Bronchial epithelial cell (primary cell): ENCODE measurements around the gene PDGFC. TPM values are rescaled to one million over a fixed set of nuclear protein-coding genes. Genes with fewer than 3 reads are reported as not detected.

ENCODE experiments used
- DNase-seq: peaks from one replicate; pipeline ENCODE4 v3.0.0-alpha.2; 2010; ENCODE audit warnings: low read depth
- FAIRE-seq: peaks from 2 replicates; lab custom pipeline; 2011; peaks lifted over from hg19 to GRCh38; lab: Jason Lieb, UNC
- H3K27me3 ChIP-seq: 2 replicates; pipeline ENCODE4 v1.5.1; 2011; ENCODE audit warnings: low read length; ENCODE audit not compliant: control insufficient read depth, insufficient read depth
- H3K36me3 ChIP-seq: 2 replicates; pipeline ENCODE4 v1.5.1; 2011; ENCODE audit warnings: low read length; ENCODE audit not compliant: control insufficient read depth, insufficient read depth
- H3K4me3 ChIP-seq: 2 replicates; pipeline ENCODE4 v1.5.1; 2011; ENCODE audit warnings: mild to moderate bottlenecking, low read depth, low read length, control low read depth
- total RNA-seq: library from RNA; depleted of rRNA; stranded (reverse); fragments of >200 nt; gene quantifications from 2 replicates; pipeline ENCODE4 v1.2.1, GENCODE V29; 2014
- TF ChIP-seq, protein P1 (sequence below): IDR thresholded peaks from 2 replicates; pipeline ENCODE4 v1.5.1; 2011; ENCODE audit warnings: mild to moderate bottlenecking, moderate library complexity, low read length, control low read depth, inconsistent platforms; ENCODE audit not compliant: insufficient read depth, severe bottlenecking

The PDGFC gene
- total RNA-seq, 1 donor from 2014 or later, result 38.7 TPM

DNA sequence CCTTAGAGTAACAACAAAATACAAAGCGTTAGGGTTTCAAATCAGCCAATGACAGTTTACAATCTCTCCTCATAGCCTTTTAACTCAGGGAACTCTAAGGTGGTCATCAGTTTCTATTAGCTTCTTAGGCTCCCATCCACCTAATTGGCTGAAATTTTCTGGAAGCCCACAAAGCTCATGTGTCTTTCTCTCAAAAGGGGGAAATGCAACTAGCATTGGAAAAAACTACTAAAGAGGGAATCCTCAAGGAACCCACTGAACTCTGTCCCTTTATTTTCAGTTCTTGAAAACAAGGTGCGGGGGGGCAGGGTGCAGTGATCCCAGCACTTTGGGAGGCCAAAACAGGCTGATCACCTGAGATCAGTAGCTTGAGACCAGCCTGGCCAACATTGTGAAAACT, 56.4 kb downstream of the PDGFC start:
- TF ChIP-seq, protein P1, sequence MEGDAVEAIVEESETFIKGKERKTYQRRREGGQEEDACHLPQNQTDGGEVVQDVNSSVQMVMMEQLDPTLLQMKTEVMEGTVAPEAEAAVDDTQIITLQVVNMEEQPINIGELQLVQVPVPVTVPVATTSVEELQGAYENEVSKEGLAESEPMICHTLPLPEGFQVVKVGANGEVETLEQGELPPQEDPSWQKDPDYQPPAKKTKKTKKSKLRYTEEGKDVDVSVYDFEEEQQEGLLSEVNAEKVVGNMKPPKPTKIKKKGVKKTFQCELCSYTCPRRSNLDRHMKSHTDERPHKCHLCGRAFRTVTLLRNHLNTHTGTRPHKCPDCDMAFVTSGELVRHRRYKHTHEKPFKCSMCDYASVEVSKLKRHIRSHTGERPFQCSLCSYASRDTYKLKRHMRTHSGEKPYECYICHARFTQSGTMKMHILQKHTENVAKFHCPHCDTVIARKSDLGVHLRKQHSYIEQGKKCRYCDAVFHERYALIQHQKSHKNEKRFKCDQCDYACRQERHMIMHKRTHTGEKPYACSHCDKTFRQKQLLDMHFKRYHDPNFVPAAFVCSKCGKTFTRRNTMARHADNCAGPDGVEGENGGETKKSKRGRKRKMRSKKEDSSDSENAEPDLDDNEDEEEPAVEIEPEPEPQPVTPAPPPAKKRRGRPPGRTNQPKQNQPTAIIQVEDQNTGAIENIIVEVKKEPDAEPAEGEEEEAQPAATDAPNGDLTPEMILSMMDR, result no peak
- Histone ChIP-seq H3K36me3 (no peaks in the 10 kb centered on the region), H3K27me3 (no peaks in the 10 kb centered on the region), H3K4me3 (no peak overlapping the region)
- no peak for DNase-seq
- no peak for FAIRE-seq

DNA sequence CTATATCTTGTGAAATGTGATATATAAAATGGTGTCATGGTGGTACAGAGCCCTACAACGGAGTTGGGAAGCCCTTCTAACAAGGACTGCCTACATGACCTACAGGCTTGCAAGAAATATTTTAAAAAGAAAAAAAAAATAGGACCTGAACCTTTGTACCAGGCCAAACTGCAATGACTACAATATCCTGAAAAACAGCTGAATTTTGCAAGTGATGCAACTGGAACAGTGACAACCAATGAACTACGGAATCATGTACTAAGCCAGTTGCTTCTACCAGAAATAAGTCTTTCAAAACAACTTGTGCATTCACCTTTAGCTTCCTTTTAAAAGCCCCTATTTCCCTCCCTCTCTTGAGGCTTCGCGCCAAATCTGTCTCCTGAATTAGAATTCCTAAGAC, 58.4 kb downstream of the PDGFC start:
- no peak for FAIRE-seq
- TF ChIP-seq, protein P1, result no peak
- Histone ChIP-seq H3K36me3 (no peaks in the 10 kb centered on the region), H3K4me3 (no peak overlapping the region), H3K27me3 (no peaks in the 10 kb centered on the region)
- DNase-seq, result no peak

DNA sequence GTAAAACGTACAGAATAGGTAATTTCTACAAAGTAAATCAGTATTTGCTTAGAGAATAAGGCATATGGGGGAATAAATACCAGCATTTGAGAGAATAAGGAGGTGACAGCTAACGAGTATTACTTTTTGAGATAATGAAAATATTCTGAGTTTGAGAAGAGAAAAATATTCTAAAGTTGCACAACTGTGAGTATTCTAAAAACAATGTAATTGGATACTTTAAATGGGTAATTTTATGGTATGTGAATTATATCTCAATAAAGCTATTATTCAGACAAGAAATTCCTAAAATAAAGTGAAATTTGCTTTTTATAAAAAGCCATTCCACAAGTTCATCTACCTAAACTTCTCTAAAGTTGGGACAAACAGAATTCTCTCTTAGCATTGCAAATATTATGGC, 62.6 kb downstream of the PDGFC start:
- Histone ChIP-seq H3K27me3 (no peaks in the 10 kb centered on the region), H3K36me3 (no peaks in the 10 kb centered on the region), H3K4me3 (no peak overlapping the region)
- DNase-seq (no peak), FAIRE-seq (no peak)
- TF ChIP-seq, protein P1, result no peak

DNA sequence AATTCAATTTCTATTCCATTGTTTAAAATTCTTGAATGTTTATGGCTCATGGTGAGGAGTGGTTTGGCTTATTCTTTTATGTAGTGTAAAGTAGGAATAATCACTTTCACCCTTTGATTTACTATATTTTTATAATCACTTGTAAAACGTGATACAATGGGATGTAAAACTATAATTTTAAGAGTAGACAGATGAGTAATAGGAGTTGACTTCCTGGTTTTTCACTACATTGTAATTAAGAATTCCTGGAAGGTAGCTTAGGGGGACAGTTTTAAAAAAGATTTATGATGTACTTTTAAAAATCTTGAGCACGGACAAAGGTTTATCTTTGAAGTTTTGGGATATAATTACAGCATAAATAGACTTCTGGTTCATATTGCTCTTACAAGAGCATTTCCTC, 65.3 kb downstream of the PDGFC start:
- DNase-seq, result no peak
- TF ChIP-seq, protein P1, result no peak
- Histone ChIP-seq H3K4me3 (no peak overlapping the region), H3K36me3 (no peaks in the 10 kb centered on the region), H3K27me3 (no peaks in the 10 kb centered on the region)
- FAIRE-seq, result no peak

DNA sequence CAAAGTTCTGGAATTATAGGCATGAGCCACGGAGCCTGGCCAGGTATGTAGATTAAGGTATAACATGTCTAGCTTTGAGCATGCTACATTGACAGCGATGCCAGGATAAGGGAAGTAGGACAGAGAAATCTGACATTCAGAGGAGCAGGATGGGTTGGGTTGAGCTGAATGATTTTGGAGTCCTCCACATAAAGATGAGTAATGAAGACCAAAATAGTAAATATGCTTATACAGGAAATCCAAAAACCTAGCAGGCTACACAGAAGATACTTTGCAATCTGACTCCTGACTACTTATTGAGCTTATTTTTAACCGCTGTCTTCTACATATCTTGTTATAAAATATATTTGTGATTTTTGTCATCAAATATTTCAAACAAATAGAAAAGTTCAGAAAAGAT, 69.7 kb downstream of the PDGFC start:
- Histone ChIP-seq H3K36me3 (no peaks in the 10 kb centered on the region), H3K27me3 (no peaks in the 10 kb centered on the region), H3K4me3 (no peak overlapping the region)
- no peak for DNase-seq
- no peak for FAIRE-seq
- TF ChIP-seq, protein P1, result no peak

DNA sequence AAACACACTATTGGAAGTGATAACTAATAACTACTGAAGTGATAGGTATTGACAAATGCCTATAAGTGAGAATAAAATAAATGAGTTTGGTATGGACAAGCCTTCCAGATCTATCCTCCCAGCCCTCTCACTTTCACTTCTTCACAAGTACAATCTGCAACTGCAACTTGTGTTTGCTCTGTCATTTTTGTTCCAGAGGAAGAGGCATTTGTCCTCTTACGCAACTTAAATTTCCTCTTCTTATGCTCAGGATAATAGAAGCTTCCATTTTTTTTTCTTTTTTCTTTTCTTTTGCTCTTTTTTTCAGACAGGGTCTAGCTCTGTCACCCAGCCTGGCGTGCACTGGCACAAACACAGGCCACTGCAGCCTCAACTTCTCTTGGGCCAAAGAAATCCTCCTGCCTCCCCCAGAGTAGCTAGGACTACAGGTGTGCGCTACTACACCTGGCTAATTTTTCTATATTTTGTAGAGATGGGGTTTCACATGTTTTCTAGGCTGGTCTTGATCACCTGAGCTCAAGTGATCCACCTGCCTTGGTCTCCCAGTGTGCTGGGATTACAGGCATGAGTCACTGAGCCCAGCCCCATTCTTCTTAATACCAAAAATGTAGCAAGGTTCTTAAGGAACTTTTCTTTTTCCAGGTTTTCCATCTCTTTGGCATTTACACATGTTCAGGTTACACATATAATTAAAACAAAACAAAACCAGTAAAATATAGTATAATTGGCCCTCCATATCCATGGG, 73.1 kb downstream of the PDGFC start:
- H3K27me3 ChIP-seq, result no peaks in the 10 kb centered on the region
- TF ChIP-seq, protein P1, result no peak
- H3K36me3 ChIP-seq, result no peaks in the 10 kb centered on the region
- no peak overlapping the region for H3K4me3 ChIP-seq
- DNase-seq (peak; percentile 37), FAIRE-seq (no peak)
